ENCODE results near the gene PBX3.

DNA sequence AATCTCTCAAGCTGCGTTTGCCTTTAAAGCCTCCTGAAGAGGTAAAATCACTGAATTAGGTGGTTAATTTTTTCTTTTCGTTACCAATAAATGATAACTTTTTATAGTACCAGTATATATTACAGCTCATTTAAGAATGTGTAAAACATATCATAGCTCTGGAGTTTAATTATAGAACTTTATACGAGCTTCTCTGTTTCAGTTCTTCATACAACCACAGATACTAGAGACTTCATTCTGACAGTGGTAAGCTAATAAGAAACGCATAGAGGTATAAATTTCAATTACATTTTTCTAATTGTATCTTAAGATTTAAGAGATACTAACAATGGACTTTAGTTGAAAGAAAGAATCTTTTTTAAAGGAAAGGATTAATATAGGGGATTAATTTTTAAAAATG, 73.9 kb downstream of the PBX3 start:
- TF ChIP-seq, protein P1, sequence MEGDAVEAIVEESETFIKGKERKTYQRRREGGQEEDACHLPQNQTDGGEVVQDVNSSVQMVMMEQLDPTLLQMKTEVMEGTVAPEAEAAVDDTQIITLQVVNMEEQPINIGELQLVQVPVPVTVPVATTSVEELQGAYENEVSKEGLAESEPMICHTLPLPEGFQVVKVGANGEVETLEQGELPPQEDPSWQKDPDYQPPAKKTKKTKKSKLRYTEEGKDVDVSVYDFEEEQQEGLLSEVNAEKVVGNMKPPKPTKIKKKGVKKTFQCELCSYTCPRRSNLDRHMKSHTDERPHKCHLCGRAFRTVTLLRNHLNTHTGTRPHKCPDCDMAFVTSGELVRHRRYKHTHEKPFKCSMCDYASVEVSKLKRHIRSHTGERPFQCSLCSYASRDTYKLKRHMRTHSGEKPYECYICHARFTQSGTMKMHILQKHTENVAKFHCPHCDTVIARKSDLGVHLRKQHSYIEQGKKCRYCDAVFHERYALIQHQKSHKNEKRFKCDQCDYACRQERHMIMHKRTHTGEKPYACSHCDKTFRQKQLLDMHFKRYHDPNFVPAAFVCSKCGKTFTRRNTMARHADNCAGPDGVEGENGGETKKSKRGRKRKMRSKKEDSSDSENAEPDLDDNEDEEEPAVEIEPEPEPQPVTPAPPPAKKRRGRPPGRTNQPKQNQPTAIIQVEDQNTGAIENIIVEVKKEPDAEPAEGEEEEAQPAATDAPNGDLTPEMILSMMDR (conservative IDR thresholded peaks at IDR 0.05; ENCODE audit: low read depth, low read length): no peak
- no peak for TF ChIP-seq EZH2 (IDR thresholded peaks at IDR 0.05; ENCODE audit: borderline replicate concordance, low read depth, low read length, poor library complexity, severe bottlenecking)
